OCI-LY1 (cell line): ENCODE measurements around the gene GRSF1.
A peak's percentile ranks its signal among the peaks of the same experiment; 100 is the strongest.

ENCODE experiments used
- H2AFZ ChIP-seq: fragments of 200-600 bp; sonication (generic), shearing (Covaris generic); 2 replicates; pipeline ENCODE4 v1.6.0; 2014; ENCODE audit warnings: antibody characterized with exemption, mild to moderate bottlenecking, low read length
- H3F3A ChIP-seq: fragments of 200-600 bp; sonication (generic), shearing (Covaris generic); 2 replicates; pipeline ENCODE4 v1.6.0; 2014; ENCODE audit warnings: mild to moderate bottlenecking, antibody characterized with exemption, low read length, moderate library complexity; ENCODE audit not compliant: insufficient read depth
- H3K27ac ChIP-seq: fragments of 200-600 bp; sonication (generic); 2 replicates; pipeline ENCODE4 v1.5.1; 2014; ENCODE audit warnings: low read length, mixed run types, mild to moderate bottlenecking, low read depth; ENCODE audit not compliant: poor library complexity, severe bottlenecking
- H3K27me3 ChIP-seq: fragments of 200-600 bp; sonication (generic); 2 replicates; pipeline ENCODE4 v1.6.0; 2014; ENCODE audit warnings: antibody characterized with exemption, mild to moderate bottlenecking, low read length, moderate library complexity; ENCODE audit not compliant: insufficient read depth
- H3K36me3 ChIP-seq: fragments of 200-600 bp; sonication (generic); 2 replicates; pipeline ENCODE4 v1.6.1; 2014; ENCODE audit warnings: mild to moderate bottlenecking, antibody characterized with exemption, low read length, moderate library complexity, mixed read lengths; ENCODE audit not compliant: insufficient read depth
- H3K4me1 ChIP-seq: fragments of 200-600 bp; sonication (generic); 2 replicates; pipeline ENCODE4 v1.5.1; 2014; ENCODE audit warnings: mild to moderate bottlenecking, low read length, moderate library complexity; ENCODE audit not compliant: insufficient read depth, severe bottlenecking
- H3K4me2 ChIP-seq: fragments of 200-600 bp; sonication (generic), shearing (Covaris generic); 2 replicates; pipeline ENCODE4 v1.6.1; 2014; ENCODE audit warnings: low read length
- H3K4me3 ChIP-seq: fragments of 200-600 bp; sonication (generic); 2 replicates; pipeline ENCODE4 v1.5.1; 2014; ENCODE audit warnings: low read length, low read depth, mild to moderate bottlenecking, mixed read lengths; ENCODE audit not compliant: poor library complexity, severe bottlenecking
- H3K79me2 ChIP-seq: fragments of 200-600 bp; shearing (Covaris generic); 2 replicates; pipeline ENCODE4 v1.6.1; 2016; ENCODE audit warnings: mixed run types, low read length, mixed read lengths; ENCODE audit not compliant: insufficient read depth
- H3K9ac ChIP-seq: fragments of 200-600 bp; sonication (generic), shearing (Covaris generic); 2 replicates; pipeline ENCODE4 v1.6.1; 2014; ENCODE audit warnings: mild to moderate bottlenecking, low read length, mixed read lengths
- H3K9me2 ChIP-seq: fragments of 200-600 bp; sonication (generic), shearing (Covaris generic); 2 replicates; pipeline ENCODE4 v1.6.1; 2014; ENCODE audit warnings: low read depth, mild to moderate bottlenecking, low read length, mixed read lengths
- H3K9me3 ChIP-seq: fragments of 200-600 bp; shearing (Covaris generic); 2 replicates; pipeline ENCODE4 v1.6.1; 2014; ENCODE audit warnings: low read length, mixed read lengths
- H4K20me1 ChIP-seq: fragments of 200-600 bp; sonication (generic), shearing (Covaris generic); 2 replicates; pipeline ENCODE4 v1.6.0; 2016; ENCODE audit warnings: mild to moderate bottlenecking, low read length; ENCODE audit not compliant: insufficient read depth
- EZH2 ChIP-seq: fragments of 200-600 bp; sonication (generic), shearing (Covaris generic); IDR thresholded peaks from 2 replicates; pipeline ENCODE4 v1.8.0; 2017; ENCODE audit warnings: borderline replicate concordance, mixed run types, mild to moderate bottlenecking, antibody characterized with exemption, low read length, moderate library complexity, mixed read lengths
- TF ChIP-seq, protein P1 (sequence below): fragments of 200-600 bp; sonication (generic), shearing (Covaris generic); IDR thresholded peaks from 2 replicates; pipeline ENCODE4 v1.5.1; 2017; ENCODE audit warnings: mild to moderate bottlenecking, antibody characterized with exemption, low read length, moderate library complexity, mixed read lengths

Gene GRSF1

DNA sequence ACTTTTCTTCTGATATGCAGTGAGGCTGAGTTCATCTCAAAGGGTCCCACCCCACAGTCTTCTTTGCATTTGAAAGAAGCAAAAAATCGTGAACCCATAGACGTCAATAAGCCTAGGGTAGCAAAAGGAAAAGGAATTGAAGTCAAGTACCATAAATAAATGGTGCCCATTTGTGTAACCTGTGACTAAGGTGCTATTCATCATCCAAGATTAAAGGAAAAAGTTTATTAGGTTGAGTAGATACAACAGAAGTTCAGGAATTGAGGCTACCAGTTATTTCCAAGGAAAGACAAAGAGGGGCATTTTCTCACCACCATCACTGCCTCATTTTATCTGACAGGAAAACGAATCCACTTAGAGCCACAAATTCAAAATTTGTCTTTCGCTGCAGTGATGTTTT, 18.8 kb upstream of the GRSF1 start:
- peaks cover 18% of the 10 kb centered on the region for H3K4me1 ChIP-seq
- no peak overlapping the region for H3K4me2 ChIP-seq
- H3K27ac ChIP-seq: no peak overlapping the region
- TF ChIP-seq, protein P1, sequence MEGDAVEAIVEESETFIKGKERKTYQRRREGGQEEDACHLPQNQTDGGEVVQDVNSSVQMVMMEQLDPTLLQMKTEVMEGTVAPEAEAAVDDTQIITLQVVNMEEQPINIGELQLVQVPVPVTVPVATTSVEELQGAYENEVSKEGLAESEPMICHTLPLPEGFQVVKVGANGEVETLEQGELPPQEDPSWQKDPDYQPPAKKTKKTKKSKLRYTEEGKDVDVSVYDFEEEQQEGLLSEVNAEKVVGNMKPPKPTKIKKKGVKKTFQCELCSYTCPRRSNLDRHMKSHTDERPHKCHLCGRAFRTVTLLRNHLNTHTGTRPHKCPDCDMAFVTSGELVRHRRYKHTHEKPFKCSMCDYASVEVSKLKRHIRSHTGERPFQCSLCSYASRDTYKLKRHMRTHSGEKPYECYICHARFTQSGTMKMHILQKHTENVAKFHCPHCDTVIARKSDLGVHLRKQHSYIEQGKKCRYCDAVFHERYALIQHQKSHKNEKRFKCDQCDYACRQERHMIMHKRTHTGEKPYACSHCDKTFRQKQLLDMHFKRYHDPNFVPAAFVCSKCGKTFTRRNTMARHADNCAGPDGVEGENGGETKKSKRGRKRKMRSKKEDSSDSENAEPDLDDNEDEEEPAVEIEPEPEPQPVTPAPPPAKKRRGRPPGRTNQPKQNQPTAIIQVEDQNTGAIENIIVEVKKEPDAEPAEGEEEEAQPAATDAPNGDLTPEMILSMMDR: no peak
- TF ChIP-seq EZH2: no peak
- H3K27me3 ChIP-seq: no peaks in the 10 kb centered on the region
- no peak overlapping the region for H3K4me3 ChIP-seq
- H3K9ac ChIP-seq: no peak overlapping the region
- no peaks in the 10 kb centered on the region for H3K9me3 ChIP-seq
- H3F3A ChIP-seq: no peaks in the 10 kb centered on the region
- no peaks in the 10 kb centered on the region for H3K36me3 ChIP-seq
- H2AFZ ChIP-seq: no peak overlapping the region
- H4K20me1 ChIP-seq: no peaks in the 10 kb centered on the region
- no peaks in the 10 kb centered on the region for H3K9me2 ChIP-seq
- H3K79me2 ChIP-seq: no peaks in the 10 kb centered on the region

DNA sequence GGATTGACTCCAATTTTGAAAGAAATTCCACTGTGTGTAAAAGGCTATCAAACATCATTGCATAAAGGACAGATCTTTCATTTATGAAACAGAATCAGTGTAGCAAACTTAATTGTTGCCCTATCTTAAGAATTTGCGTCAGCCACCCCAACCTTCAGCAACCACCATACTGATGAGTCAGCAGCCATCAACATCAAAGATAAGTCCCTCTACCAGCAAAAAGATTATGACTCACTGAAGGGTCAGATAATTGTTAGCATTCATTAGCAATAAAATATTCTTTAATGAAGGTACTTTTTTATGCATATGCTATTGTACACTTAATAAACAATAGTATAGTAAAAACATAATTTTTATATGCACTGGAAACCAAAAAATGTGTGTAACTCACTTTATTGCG, 15.8 kb upstream of the GRSF1 start:
- H2AFZ ChIP-seq: no peak overlapping the region
- no peaks in the 10 kb centered on the region for H4K20me1 ChIP-seq
- no peaks in the 10 kb centered on the region for H3K9me3 ChIP-seq
- no peak overlapping the region for H3K4me2 ChIP-seq
- H3F3A ChIP-seq: no peaks in the 10 kb centered on the region
- H3K27me3 ChIP-seq: no peaks in the 10 kb centered on the region
- no peaks in the 10 kb centered on the region for H3K79me2 ChIP-seq
- no peak overlapping the region for H3K9ac ChIP-seq
- H3K9me2 ChIP-seq: no peaks in the 10 kb centered on the region
- peaks cover 24% of the 10 kb centered on the region for H3K4me1 ChIP-seq
- H3K27ac ChIP-seq: no peak overlapping the region
- no peaks in the 10 kb centered on the region for H3K36me3 ChIP-seq
- no peak overlapping the region for H3K4me3 ChIP-seq
- no peak for TF ChIP-seq EZH2
- TF ChIP-seq, protein P1: no peak

DNA sequence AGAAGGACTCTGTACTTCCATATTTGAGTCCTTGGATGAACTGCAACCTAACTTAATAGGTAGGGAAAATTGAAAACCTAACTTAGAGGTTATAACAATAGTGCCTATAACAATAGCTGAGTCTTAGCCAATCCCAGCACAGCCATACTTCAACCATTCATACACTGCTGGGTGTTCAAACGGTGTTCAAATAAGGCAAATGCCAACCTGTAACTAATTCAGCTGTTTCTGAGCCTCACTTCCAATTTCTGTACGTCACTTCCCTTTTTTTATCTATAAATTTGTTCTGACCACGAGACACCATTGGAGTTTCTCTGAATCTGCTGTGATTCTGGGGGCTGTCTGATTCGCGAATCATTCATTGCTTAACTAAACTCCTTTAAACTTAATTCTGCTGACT, 9.6 kb upstream of the GRSF1 start:
- no peaks in the 10 kb centered on the region for H3K36me3 ChIP-seq
- H3K4me3 ChIP-seq: no peak overlapping the region
- no peaks in the 10 kb centered on the region for H3K9me3 ChIP-seq
- no peaks in the 10 kb centered on the region for H3K79me2 ChIP-seq
- TF ChIP-seq, protein P1: no peak
- no peak for TF ChIP-seq EZH2
- H3K9ac ChIP-seq: no peak overlapping the region
- no peak overlapping the region for H3K4me2 ChIP-seq
- H3K27me3 ChIP-seq: no peaks in the 10 kb centered on the region
- H3F3A ChIP-seq: no peaks in the 10 kb centered on the region
- no peak overlapping the region for H3K27ac ChIP-seq
- no peaks in the 10 kb centered on the region for H4K20me1 ChIP-seq
- H2AFZ ChIP-seq: 0 out of 2 replicates have a peak overlapping the region, but pooled peaks have one; percentile 36
- peaks cover 34% of the 10 kb centered on the region for H3K4me1 ChIP-seq
- no peaks in the 10 kb centered on the region for H3K9me2 ChIP-seq
